Transverse colon (tissue), 4 donors: Measurements from ENCODE around the gene PRDM1.

ENCODE experiments used
- POLR2AphosphoS5 ChIP-seq, 3 donors: sonication (generic); formaldehyde crosslinking; IDR thresholded peaks; one replicate each; pipeline ENCODE4 v1.6.1; 2016; ENCODE audit warnings: antibody characterized with exemption in 3 of 3
- TF ChIP-seq, protein P1 (sequence below), 5 experiments: fragments of 200-600 bp in 3 of 5; fragments of 450-650 bp in 2 of 5; sonication (generic) in 3 of 5; IDR thresholded peaks; 1 replicate in 2 of 5; 2 replicates in 3 of 5; pipeline ENCODE4 v1.5.1; 2016 to 2017; ENCODE audit warnings: antibody characterized with exemption in 5 of 5, inconsistent platforms in 3 of 5, mild to moderate bottlenecking in 2 of 5, moderate library complexity in 1 of 5

DNA sequence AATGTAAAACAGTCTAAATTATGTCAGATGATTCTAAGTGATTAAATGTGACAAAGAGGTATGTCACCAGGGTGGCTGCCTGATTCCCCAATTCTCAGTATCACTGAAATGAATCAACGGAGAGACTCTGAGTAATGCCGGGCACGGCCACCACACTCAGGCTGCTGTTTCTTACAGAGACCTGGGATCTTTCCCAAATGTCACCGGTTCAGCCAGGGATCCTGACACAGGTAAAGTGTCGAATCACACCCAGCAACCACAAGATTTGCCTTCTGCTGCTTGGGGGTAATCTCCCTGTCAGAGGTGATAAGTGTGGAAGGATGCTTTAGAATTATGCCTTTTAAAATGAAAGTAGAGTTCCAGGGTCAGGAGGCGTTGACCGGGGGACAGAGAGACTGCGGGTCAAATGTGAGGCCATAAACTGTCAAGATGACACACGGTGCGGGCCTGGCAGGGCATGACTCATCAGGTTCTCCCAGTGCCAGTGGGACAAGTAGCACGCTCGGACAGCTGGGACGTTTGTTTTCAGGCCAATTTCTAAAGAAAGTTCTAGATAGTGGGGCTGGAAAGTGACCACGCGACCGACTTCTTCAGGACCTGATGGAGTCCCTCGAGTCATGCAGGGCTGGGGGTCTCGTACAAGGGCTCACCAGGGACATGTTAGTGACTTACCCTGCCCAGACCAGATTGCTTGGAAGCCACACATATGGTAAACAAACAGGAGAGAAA is 48.9 kb downstream of the PRDM1 start:
- TF ChIP-seq, protein P1, sequence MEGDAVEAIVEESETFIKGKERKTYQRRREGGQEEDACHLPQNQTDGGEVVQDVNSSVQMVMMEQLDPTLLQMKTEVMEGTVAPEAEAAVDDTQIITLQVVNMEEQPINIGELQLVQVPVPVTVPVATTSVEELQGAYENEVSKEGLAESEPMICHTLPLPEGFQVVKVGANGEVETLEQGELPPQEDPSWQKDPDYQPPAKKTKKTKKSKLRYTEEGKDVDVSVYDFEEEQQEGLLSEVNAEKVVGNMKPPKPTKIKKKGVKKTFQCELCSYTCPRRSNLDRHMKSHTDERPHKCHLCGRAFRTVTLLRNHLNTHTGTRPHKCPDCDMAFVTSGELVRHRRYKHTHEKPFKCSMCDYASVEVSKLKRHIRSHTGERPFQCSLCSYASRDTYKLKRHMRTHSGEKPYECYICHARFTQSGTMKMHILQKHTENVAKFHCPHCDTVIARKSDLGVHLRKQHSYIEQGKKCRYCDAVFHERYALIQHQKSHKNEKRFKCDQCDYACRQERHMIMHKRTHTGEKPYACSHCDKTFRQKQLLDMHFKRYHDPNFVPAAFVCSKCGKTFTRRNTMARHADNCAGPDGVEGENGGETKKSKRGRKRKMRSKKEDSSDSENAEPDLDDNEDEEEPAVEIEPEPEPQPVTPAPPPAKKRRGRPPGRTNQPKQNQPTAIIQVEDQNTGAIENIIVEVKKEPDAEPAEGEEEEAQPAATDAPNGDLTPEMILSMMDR (IDR thresholded peaks at IDR 0.05), result no peak
- TF ChIP-seq POLR2AphosphoS5 (IDR thresholded peaks at IDR 0.05), result no peak
